Measurements from ENCODE around the gene FRMD4B.

The FRMD4B gene

GRCh38 chr3:69329892-69330291 is 56.0 kb downstream of the FRMD4B start:
- Histone ChIP-seq H3K9ac (no peak overlapping the region), H2AFZ (ENCODE audit: low read depth) (no peak overlapping the region), H3K4me3 (IDR thresholded peaks at IDR 0.05; ENCODE audit: insufficient read depth, low read depth, low read length) (no peak overlapping the region), H3K79me2 (ENCODE audit: insufficient read depth, low read depth) (no peaks in the 10 kb centered on the region), H3K27me3 (ENCODE audit: insufficient read depth, low read depth) (no peaks in the 10 kb centered on the region; the same call in 1 of the 2 replicates), H3K4me1 (ENCODE audit: low read depth, poor library complexity, severe bottlenecking) (peaks cover 24% of the 10 kb centered on the region), H4K20me1 (ENCODE audit: insufficient read depth) (no peaks in the 10 kb centered on the region), H3K36me3 (ENCODE audit: insufficient read depth) (no peaks in the 10 kb centered on the region), H3K4me2 (no peak overlapping the region), H3K27ac (no peak overlapping the region)
- no peak for TF ChIP-seq CTCF (conservative IDR thresholded peaks at IDR 0.05; ENCODE audit: low read depth, low read length)

GRCh38 chr3:69328963-69329302 is 57.0 kb downstream of the FRMD4B start:
- TF ChIP-seq CTCF (conservative IDR thresholded peaks at IDR 0.05; ENCODE audit: low read depth, low read length) = no peak
- Histone ChIP-seq H3K9ac (no peak overlapping the region), H2AFZ (ENCODE audit: low read depth) (no peak overlapping the region), H3K27me3 (ENCODE audit: insufficient read depth, low read depth) (no peaks in the 10 kb centered on the region; the same call in 1 of the 2 replicates), H3K36me3 (ENCODE audit: insufficient read depth) (no peaks in the 10 kb centered on the region), H3K4me1 (ENCODE audit: low read depth, poor library complexity, severe bottlenecking) (peaks cover 24% of the 10 kb centered on the region), H3K4me3 (IDR thresholded peaks at IDR 0.05; ENCODE audit: insufficient read depth, low read depth, low read length) (no peak overlapping the region), H3K4me2 (no peak overlapping the region), H4K20me1 (ENCODE audit: insufficient read depth) (no peaks in the 10 kb centered on the region), H3K27ac (no peak overlapping the region), H3K79me2 (ENCODE audit: insufficient read depth, low read depth) (no peaks in the 10 kb centered on the region)

- H3K4me2 ChIP-seq = no peak overlapping the region
- H4K20me1 ChIP-seq (ENCODE audit: insufficient read depth) = no peaks in the 10 kb centered on the region
- H3K4me1 ChIP-seq (ENCODE audit: low read depth, poor library complexity, severe bottlenecking) = peaks cover 24% of the 10 kb centered on the region
- no peaks in the 10 kb centered on the region; the same call in 1 of the 2 replicates for H3K27me3 ChIP-seq (ENCODE audit: insufficient read depth, low read depth)
- H3K4me3 ChIP-seq (IDR thresholded peaks at IDR 0.05; ENCODE audit: insufficient read depth, low read depth, low read length) = no peak overlapping the region
- H3K27ac ChIP-seq = no peak overlapping the region
- H3K79me2 ChIP-seq (ENCODE audit: insufficient read depth, low read depth) = no peaks in the 10 kb centered on the region
- H3K36me3 ChIP-seq (ENCODE audit: insufficient read depth) = no peaks in the 10 kb centered on the region
- no peak overlapping the region for H2AFZ ChIP-seq (ENCODE audit: low read depth)
- TF ChIP-seq CTCF (conservative IDR thresholded peaks at IDR 0.05; ENCODE audit: low read depth, low read length) = no peak
- no peak overlapping the region for H3K9ac ChIP-seq
Observed at GRCh38 chr3:69328103-69328962, 57.6 kb downstream of the FRMD4B start.

- no peak overlapping the region for H3K9ac ChIP-seq
- no peak overlapping the region; the same call in 1 of the 2 replicates for H3K27ac ChIP-seq
- peaks cover 24% of the 10 kb centered on the region for H3K4me1 ChIP-seq (ENCODE audit: low read depth, poor library complexity, severe bottlenecking)
- peak overlapping the region; percentile 78 for H3K4me2 ChIP-seq
- no peaks in the 10 kb centered on the region; the same call in 1 of the 2 replicates for H3K27me3 ChIP-seq (ENCODE audit: insufficient read depth, low read depth)
- H3K4me3 ChIP-seq (IDR thresholded peaks at IDR 0.05; ENCODE audit: insufficient read depth, low read depth, low read length) = no peak overlapping the region
- no peak for TF ChIP-seq CTCF (conservative IDR thresholded peaks at IDR 0.05; ENCODE audit: low read depth, low read length)
- H2AFZ ChIP-seq (ENCODE audit: low read depth) = no peak overlapping the region
- H3K79me2 ChIP-seq (ENCODE audit: insufficient read depth, low read depth) = no peaks in the 10 kb centered on the region
- H4K20me1 ChIP-seq (ENCODE audit: insufficient read depth) = no peaks in the 10 kb centered on the region
- no peaks in the 10 kb centered on the region for H3K36me3 ChIP-seq (ENCODE audit: insufficient read depth)
Observed at GRCh38 chr3:69326855-69327300, 59.0 kb downstream of the FRMD4B start.
